IPS-20b (cell line): ENCODE results near the gene JAZF1.

Source experiments
- H3K27ac ChIP-seq: one replicate; pipeline ENCODE4 v1.5.1; 2013; ENCODE audit warnings: low read length
- H3K27me3 ChIP-seq: 2 replicates; pipeline ENCODE4 v1.6.1; 2013; ENCODE audit warnings: mild to moderate bottlenecking, low read length, inconsistent platforms; ENCODE audit not compliant: insufficient read depth
- H3K36me3 ChIP-seq: 2 replicates; pipeline ENCODE4 v1.6.1; 2013; ENCODE audit warnings: low read depth, mild to moderate bottlenecking, inconsistent platforms, low read length, moderate library complexity; ENCODE audit not compliant: insufficient read depth
- H3K4me1 ChIP-seq: 2 replicates; pipeline ENCODE4 v1.6.1; 2013; ENCODE audit warnings: mild to moderate bottlenecking, control low read depth, inconsistent platforms, low read length, moderate library complexity; ENCODE audit not compliant: insufficient read depth
- H3K4me3 ChIP-seq: 2 replicates; pipeline ENCODE4 v1.5.1; 2013; ENCODE audit warnings: mild to moderate bottlenecking, low read length, inconsistent platforms
- H3K9ac ChIP-seq: 2 replicates; pipeline ENCODE4 v1.6.1; 2013; ENCODE audit warnings: low read depth, mild to moderate bottlenecking, inconsistent platforms, low read length, moderate library complexity
- H3K9me3 ChIP-seq: 2 replicates; pipeline ENCODE4 v1.6.1; 2013; ENCODE audit warnings: mild to moderate bottlenecking, low read depth, low read length, inconsistent platforms; ENCODE audit not compliant: insufficient read depth

JAZF1 gene

DNA sequence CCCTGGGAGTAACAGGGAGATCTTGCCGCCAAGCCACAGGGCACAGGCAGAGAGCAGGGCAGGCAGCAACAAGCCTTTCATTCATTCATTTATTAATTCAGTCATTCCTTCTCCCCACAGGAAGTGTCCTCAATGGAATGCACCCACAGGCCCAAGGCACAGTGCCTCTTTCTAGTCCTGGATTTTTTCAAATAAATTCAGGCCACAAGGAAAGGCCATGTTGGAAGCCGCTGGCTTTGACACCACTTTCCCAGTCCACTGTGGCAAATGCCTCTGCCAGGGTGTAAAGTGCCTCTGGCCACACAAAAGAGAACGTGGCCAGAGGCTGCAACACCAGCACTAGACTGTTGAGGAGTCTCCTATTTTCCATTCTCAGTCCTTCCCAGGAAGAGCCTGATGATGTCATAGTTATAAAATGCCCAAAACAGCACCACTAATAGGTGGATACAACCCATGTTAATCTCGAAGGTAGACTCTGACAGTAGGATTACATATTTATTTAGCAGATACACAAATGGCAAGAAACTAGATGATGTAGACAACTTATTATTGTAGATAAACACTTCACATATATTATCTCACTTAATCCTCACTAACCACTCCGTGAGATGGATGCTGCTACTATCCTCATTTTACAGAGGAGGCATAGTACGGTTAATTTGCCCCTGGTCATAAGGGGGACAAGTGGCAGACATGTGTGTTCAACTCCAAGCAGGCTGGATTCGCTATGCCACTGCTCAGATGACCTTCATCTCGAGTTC is 5.5 kb downstream of the JAZF1 start:
- Histone ChIP-seq H3K27ac (no peak overlapping the region), H3K4me1 (peaks cover 19% of the 10 kb centered on the region), H3K4me3 (no peak overlapping the region), H3K27me3 (peaks cover 10% of the 10 kb centered on the region), H3K9me3 (no peaks in the 10 kb centered on the region), H3K9ac (no peak overlapping the region), H3K36me3 (no peaks in the 10 kb centered on the region)

- no peak overlapping the region for H3K4me3 ChIP-seq
- no peak overlapping the region for H3K9ac ChIP-seq
- H3K9me3 ChIP-seq = no peaks in the 10 kb centered on the region
- no peaks in the 10 kb centered on the region for H3K36me3 ChIP-seq
- H3K27me3 ChIP-seq = peaks cover 10% of the 10 kb centered on the region
- peaks cover 22% of the 10 kb centered on the region for H3K4me1 ChIP-seq
- no peak overlapping the region for H3K27ac ChIP-seq
Observed at GRCh38 chr7:28174442-28174841, 6.2 kb downstream of the JAZF1 start.

DNA sequence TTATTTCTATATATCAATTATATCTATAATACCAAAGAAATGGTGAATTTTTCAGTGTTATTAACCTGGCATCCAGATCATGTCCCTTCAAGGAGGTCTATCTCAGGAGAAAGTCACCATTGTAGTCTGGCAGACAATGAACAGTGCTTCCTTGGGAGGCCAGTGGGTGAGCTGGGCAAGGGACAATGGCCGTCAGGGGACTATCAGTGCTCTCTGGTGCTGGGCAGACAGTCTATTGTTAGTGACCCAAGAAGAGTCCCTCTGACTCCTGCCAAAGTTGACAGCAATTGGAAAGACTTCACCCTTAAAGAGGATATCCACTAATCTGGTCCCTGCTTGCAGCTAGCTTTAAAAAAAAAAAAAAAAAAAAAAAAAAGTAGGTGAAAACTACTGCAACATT is 7.1 kb downstream of the JAZF1 start:
- Histone ChIP-seq H3K36me3 (no peaks in the 10 kb centered on the region), H3K9me3 (no peaks in the 10 kb centered on the region), H3K4me3 (no peak overlapping the region), H3K9ac (no peak overlapping the region), H3K27me3 (peaks cover 2% of the 10 kb centered on the region), H3K27ac (no peak overlapping the region), H3K4me1 (peaks cover 21% of the 10 kb centered on the region)

DNA sequence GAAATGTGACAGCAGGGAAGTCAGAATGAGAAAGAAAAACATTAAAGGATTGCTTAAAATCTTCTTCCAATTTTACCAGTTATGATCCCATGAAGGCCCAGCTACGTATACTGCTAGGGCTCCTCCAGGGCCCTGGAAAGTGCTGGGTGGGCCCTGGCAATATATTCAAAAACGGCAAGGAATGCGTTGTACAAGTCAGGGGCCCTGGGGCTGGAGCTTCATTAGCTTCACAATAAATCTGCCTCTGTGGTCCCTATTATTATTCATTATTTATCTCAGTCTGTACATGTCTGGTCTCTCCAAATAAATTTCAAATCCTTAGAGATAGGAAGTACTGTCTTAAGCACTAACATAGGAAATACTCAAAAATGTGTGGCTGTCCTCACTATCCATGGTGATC is 7.6 kb downstream of the JAZF1 start:
- H3K27ac ChIP-seq = no peak overlapping the region
- H3K4me3 ChIP-seq = no peak overlapping the region
- no peaks in the 10 kb centered on the region; the same call in 1 of the 2 replicates for H3K27me3 ChIP-seq
- H3K9me3 ChIP-seq = no peaks in the 10 kb centered on the region
- no peaks in the 10 kb centered on the region for H3K36me3 ChIP-seq
- peaks cover 21% of the 10 kb centered on the region for H3K4me1 ChIP-seq
- H3K9ac ChIP-seq = no peak overlapping the region

DNA sequence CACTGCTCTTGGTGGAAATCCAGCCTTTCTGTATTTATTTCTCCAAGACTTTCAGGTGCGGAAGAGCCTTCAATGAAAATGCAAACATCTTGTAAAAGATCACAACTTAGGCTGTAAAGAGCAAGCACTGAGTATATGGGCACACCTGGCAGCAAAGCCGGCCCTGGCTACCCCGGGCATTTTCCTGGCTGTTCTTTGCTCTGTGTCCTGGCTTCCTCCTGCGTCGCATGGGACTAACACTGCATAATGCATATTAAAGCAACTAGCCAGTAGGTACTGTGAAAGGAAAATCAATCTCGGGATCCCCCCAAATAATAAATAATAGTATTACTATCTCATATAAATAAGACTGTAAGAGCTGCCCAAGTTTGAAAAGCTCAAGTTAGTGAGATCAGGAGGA is 9.9 kb downstream of the JAZF1 start:
- Histone ChIP-seq H3K27ac (no peak overlapping the region), H3K9me3 (no peaks in the 10 kb centered on the region), H3K9ac (no peak overlapping the region), H3K4me1 (peaks cover 22% of the 10 kb centered on the region), H3K27me3 (no peaks in the 10 kb centered on the region), H3K36me3 (no peaks in the 10 kb centered on the region), H3K4me3 (no peak overlapping the region)

- H3K9ac ChIP-seq = no peak overlapping the region
- H3K4me1 ChIP-seq = peaks cover 22% of the 10 kb centered on the region; the same call in 1 of the 2 replicates
- no peaks in the 10 kb centered on the region for H3K27me3 ChIP-seq
- H3K9me3 ChIP-seq = no peaks in the 10 kb centered on the region
- no peak overlapping the region for H3K4me3 ChIP-seq
- H3K36me3 ChIP-seq = no peaks in the 10 kb centered on the region
- no peak overlapping the region for H3K27ac ChIP-seq
Observed at GRCh38 chr7:28169230-28169629, 11.4 kb downstream of the JAZF1 start.

- Histone ChIP-seq H3K9me3 (no peaks in the 10 kb centered on the region), H3K4me1 (peaks cover 22% of the 10 kb centered on the region; the same call in 1 of the 2 replicates), H3K9ac (no peak overlapping the region), H3K36me3 (no peaks in the 10 kb centered on the region), H3K27ac (no peak overlapping the region), H3K4me3 (no peak overlapping the region), H3K27me3 (no peaks in the 10 kb centered on the region)
Observed at GRCh38 chr7:28168393-28169158, 12.0 kb downstream of the JAZF1 start.

GRCh38 chr7:28166982-28167715 is 13.4 kb downstream of the JAZF1 start:
- Histone ChIP-seq H3K27me3 (no peaks in the 10 kb centered on the region), H3K4me1 (peaks cover 17% of the 10 kb centered on the region; the same call in 1 of the 2 replicates), H3K9ac (no peak overlapping the region), H3K9me3 (no peaks in the 10 kb centered on the region), H3K4me3 (no peak overlapping the region), H3K27ac (no peak overlapping the region), H3K36me3 (no peaks in the 10 kb centered on the region)

- no peak overlapping the region for H3K4me3 ChIP-seq
- H3K27me3 ChIP-seq = no peaks in the 10 kb centered on the region
- no peak overlapping the region for H3K9ac ChIP-seq
- H3K9me3 ChIP-seq = no peaks in the 10 kb centered on the region
- H3K4me1 ChIP-seq = peaks cover 16% of the 10 kb centered on the region; the same call in 1 of the 2 replicates
- H3K27ac ChIP-seq = no peak overlapping the region
- no peaks in the 10 kb centered on the region for H3K36me3 ChIP-seq
Observed at GRCh38 chr7:28165961-28166955, 14.3 kb downstream of the JAZF1 start.

- no peaks in the 10 kb centered on the region for H3K36me3 ChIP-seq
- no peak overlapping the region for H3K4me3 ChIP-seq
- H3K27me3 ChIP-seq = no peaks in the 10 kb centered on the region
- H3K9me3 ChIP-seq = no peaks in the 10 kb centered on the region
- H3K9ac ChIP-seq = no peak overlapping the region
- no peak overlapping the region for H3K27ac ChIP-seq
- H3K4me1 ChIP-seq = peaks cover 17% of the 10 kb centered on the region; the same call in 1 of the 2 replicates
Observed at GRCh38 chr7:28165261-28165660, 15.3 kb downstream of the JAZF1 start.

- Histone ChIP-seq H3K27me3 (no peaks in the 10 kb centered on the region), H3K36me3 (no peaks in the 10 kb centered on the region), H3K9me3 (no peaks in the 10 kb centered on the region), H3K9ac (no peak overlapping the region), H3K4me3 (no peak overlapping the region), H3K27ac (no peak overlapping the region), H3K4me1 (peaks cover 13% of the 10 kb centered on the region; the same call in 1 of the 2 replicates)
Observed at GRCh38 chr7:28163949-28164348, 16.6 kb downstream of the JAZF1 start.
